HEK293 (cell line): Measurements from ENCODE around the gene TK1.

Experiments
- CTCF ChIP-seq: fragments of 450-650 bp; formaldehyde crosslinking; IDR thresholded peaks from 2 replicates; pipeline ENCODE4 v1.5.1; 2016; ENCODE audit warnings: missing biosample characterization, missing genetic modification characterization
- REST ChIP-seq: fragments of 450-650 bp; formaldehyde crosslinking; IDR thresholded peaks from 2 replicates; pipeline ENCODE4 v1.5.1; 2016; ENCODE audit warnings: missing biosample characterization, missing genetic modification characterization
- YY1 ChIP-seq: fragments of 450-650 bp; formaldehyde crosslinking; IDR thresholded peaks from 2 replicates; pipeline ENCODE4 v1.5.1; 2018; ENCODE audit warnings: missing biosample characterization, missing genetic modification characterization
- ZNF274 ChIP-seq, 2 experiments: fragments of 200-500 bp in 1 of 2; fragments of 450-650 bp in 1 of 2; sonication (Bioruptor generic) in 1 of 2; formaldehyde crosslinking in 1 of 2; IDR thresholded peaks; 2 replicates each; pipeline versions ENCODE4 v1.5.1 to v1.6.1; 2014 to 2016; ENCODE audit warnings: borderline replicate concordance in 1 of 2, inconsistent platforms in 1 of 2, low read length in 1 of 2, missing biosample characterization in 1 of 2, missing genetic modification characterization in 1 of 2
- ZNF280D ChIP-seq: fragments of 450-650 bp; formaldehyde crosslinking; IDR thresholded peaks from 2 replicates; pipeline ENCODE4 v1.5.1; 2016; ENCODE audit warnings: missing biosample characterization, missing genetic modification characterization
- ZNF549 ChIP-seq: fragments of 450-650 bp; IDR thresholded peaks from 2 replicates; pipeline ENCODE4 v1.5.1; 2018; ENCODE audit warnings: missing biosample characterization, missing genetic modification characterization, mild to moderate bottlenecking, inconsistent platforms, moderate library complexity
- ZNF555 ChIP-seq: fragments of 450-650 bp; formaldehyde crosslinking; conservative IDR thresholded peaks from 2 replicates; pipeline ENCODE4 v1.5.1; 2017; ENCODE audit warnings: missing biosample characterization, mild to moderate bottlenecking, missing genetic modification characterization, inconsistent platforms
- ZNF560 ChIP-seq: fragments of 450-650 bp; formaldehyde crosslinking; IDR thresholded peaks from 2 replicates; pipeline ENCODE4 v1.5.1; 2017; ENCODE audit warnings: missing biosample characterization, missing genetic modification characterization, borderline replicate concordance
- ZNF645 ChIP-seq: fragments of 450-650 bp; formaldehyde crosslinking; IDR thresholded peaks from 2 replicates; pipeline ENCODE4; 2016; ENCODE audit warnings: missing biosample characterization, missing genetic modification characterization
- ZSCAN18 ChIP-seq: fragments of 450-650 bp; formaldehyde crosslinking; IDR thresholded peaks from 2 replicates; pipeline ENCODE4 v1.5.1; 2016; ENCODE audit warnings: missing biosample characterization, missing genetic modification characterization

GRCh38 chr17:78173097-78173715 is 13.6 kb downstream of the TK1 start:
- no peak for TF ChIP-seq ZNF645 (tag by site-specific recombination)
- TF ChIP-seq ZNF274 (IDR thresholded peaks at IDR 0.05; ENCODE audit: low read length), result no peak
- TF ChIP-seq ZNF274 (tag by site-specific recombination; IDR thresholded peaks at IDR 0.05; ENCODE audit: borderline replicate concordance), result no peak
- TF ChIP-seq ZNF549 (tag by site-specific recombination), result no peak
- TF ChIP-seq CTCF (tag by site-specific recombination), result no peak
- TF ChIP-seq YY1 (tag by site-specific recombination), result no peak
- no peak for TF ChIP-seq REST (tag by site-specific recombination)
- TF ChIP-seq ZSCAN18 (tag by site-specific recombination), result no peak
- TF ChIP-seq ZNF280D, result no peak
- TF ChIP-seq ZNF555 (tag by site-specific recombination), result no peak
- no peak for TF ChIP-seq ZNF560 (tag by site-specific recombination)
